PC-3 (cell line): Measurements from ENCODE around the gene CXCR3.
"Not testable (repeated sequence)": the region's sequence is repeated elsewhere in the genome, so short reads cannot be mapped to it uniquely, and the experiment has no call there.

Experiments used
- EZH2 ChIP-seq: fragments of 300-600 bp; sonication (generic); IDR thresholded peaks from one replicate; pipeline ENCODE4 v1.6.1; 2017; ENCODE audit warnings: antibody characterized with exemption, mild to moderate bottlenecking, low read length; ENCODE audit not compliant: unreplicated experiment
- EZH2phosphoT487 ChIP-seq: fragments of 300-600 bp; sonication (generic); IDR thresholded peaks from 2 replicates; pipeline ENCODE4 v1.6.1; 2018; ENCODE audit warnings: mild to moderate bottlenecking, antibody characterized with exemption, low read length, borderline replicate concordance
- TF ChIP-seq, protein P1 (sequence below): fragments of 300-600 bp; sonication (generic); conservative IDR thresholded peaks from 2 replicates; pipeline ENCODE4 v1.5.1; 2017; ENCODE audit warnings: antibody characterized with exemption, low read depth, mild to moderate bottlenecking, low read length

DNA sequence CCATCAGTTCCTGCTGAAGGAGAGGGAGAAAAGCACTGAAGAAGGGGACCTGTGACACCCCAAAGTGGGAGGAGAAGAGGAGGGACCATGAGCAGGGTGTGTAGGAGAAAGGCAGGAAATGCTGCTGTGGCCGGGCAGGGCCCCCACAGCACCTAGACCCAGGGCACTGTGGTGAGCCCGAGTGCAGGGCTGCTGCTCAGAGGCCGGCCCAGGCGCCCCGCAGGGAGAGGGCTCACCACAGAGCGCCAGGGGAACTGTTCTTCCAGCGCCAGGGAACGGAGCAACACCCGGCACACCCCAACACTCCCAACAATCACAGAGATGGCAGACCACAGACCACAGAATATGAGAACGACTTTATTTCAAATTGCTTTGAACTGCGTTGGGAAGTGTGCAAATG lies 44.3 kb upstream of the CXCR3 start:
- TF ChIP-seq, protein P1, sequence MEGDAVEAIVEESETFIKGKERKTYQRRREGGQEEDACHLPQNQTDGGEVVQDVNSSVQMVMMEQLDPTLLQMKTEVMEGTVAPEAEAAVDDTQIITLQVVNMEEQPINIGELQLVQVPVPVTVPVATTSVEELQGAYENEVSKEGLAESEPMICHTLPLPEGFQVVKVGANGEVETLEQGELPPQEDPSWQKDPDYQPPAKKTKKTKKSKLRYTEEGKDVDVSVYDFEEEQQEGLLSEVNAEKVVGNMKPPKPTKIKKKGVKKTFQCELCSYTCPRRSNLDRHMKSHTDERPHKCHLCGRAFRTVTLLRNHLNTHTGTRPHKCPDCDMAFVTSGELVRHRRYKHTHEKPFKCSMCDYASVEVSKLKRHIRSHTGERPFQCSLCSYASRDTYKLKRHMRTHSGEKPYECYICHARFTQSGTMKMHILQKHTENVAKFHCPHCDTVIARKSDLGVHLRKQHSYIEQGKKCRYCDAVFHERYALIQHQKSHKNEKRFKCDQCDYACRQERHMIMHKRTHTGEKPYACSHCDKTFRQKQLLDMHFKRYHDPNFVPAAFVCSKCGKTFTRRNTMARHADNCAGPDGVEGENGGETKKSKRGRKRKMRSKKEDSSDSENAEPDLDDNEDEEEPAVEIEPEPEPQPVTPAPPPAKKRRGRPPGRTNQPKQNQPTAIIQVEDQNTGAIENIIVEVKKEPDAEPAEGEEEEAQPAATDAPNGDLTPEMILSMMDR, result not testable (repeated sequence)
- TF ChIP-seq EZH2, EZH2phosphoT487: not testable (repeated sequence)
